HepG2 (cell line): ENCODE measurements around the gene TAS1R3. TPM values are rescaled to one million over a fixed set of nuclear protein-coding genes. Genes with fewer than 3 reads are reported as not detected.
A peak's percentile ranks its signal among the peaks of the same experiment; 100 is the strongest.

Experiments
- AFF4 ChIP-seq: sonication (generic); formaldehyde crosslinking; IDR thresholded peaks from 2 replicates; pipeline ENCODE4 v1.4.0; 2020; ENCODE audit warnings: missing genetic modification reagents
- CBFB ChIP-seq: sonication (generic); formaldehyde crosslinking; IDR thresholded peaks from 2 replicates; pipeline ENCODE4 v1.4.0; 2020; ENCODE audit warnings: missing genetic modification reagents
- FOXP1 ChIP-seq, 2 experiments: fragments of 450-650 bp in 1 of 2; IDR thresholded peaks; 2 replicates each; pipeline ENCODE4 v1.6.1; 2017 to 2018; ENCODE audit warnings: antibody characterized with exemption in 1 of 2
- HINFP ChIP-seq: sonication (generic); formaldehyde crosslinking; IDR thresholded peaks from 2 replicates; pipeline ENCODE4 v1.4.0; 2020; ENCODE audit warnings: low read depth, mild to moderate bottlenecking, missing genetic modification reagents
- HNRNPK ChIP-seq: fragments of 200-400 bp; formaldehyde crosslinking; IDR thresholded peaks from 2 replicates; pipeline ENCODE4 v1.6.1; 2018; ENCODE audit warnings: low read length, low read depth, moderate library complexity, mild to moderate bottlenecking; ENCODE audit not compliant: poor library complexity, severe bottlenecking
- LCORL ChIP-seq, 2 experiments: fragments of 450-650 bp in 1 of 2; sonication (generic) in 1 of 2; formaldehyde crosslinking in 1 of 2; IDR thresholded peaks; 2 replicates each; pipeline versions ENCODE4 v1.5.0 to v1.6.1; 2017 to 2020; ENCODE audit warnings: antibody characterized with exemption in 1 of 2, missing genetic modification reagents in 1 of 2
- MED1 ChIP-seq: sonication (generic); formaldehyde crosslinking; IDR thresholded peaks from 2 replicates; pipeline ENCODE4 v1.4.0; 2020; ENCODE audit warnings: missing genetic modification reagents
- NR3C1 ChIP-seq: sonication (generic); formaldehyde crosslinking; IDR thresholded peaks from 2 replicates; pipeline ENCODE4 v1.4.0; 2020; ENCODE audit warnings: missing genetic modification reagents
- RAD51 ChIP-seq: fragments of 450-650 bp; IDR thresholded peaks from 2 replicates; pipeline ENCODE4 v1.6.1; 2016; ENCODE audit warnings: borderline replicate concordance
- RERE ChIP-seq: IDR thresholded peaks from 2 replicates; pipeline ENCODE4 v1.6.1; 2016; ENCODE audit warnings: low read depth, missing genetic modification reagents, missing compliant biosample characterization
- U2AF1 ChIP-seq: fragments of 200-400 bp; formaldehyde crosslinking; optimal IDR thresholded peaks from 2 replicates; pipeline ENCODE3; 2017; ENCODE audit warnings: mild to moderate bottlenecking, low read depth, low read length
- ZBTB7B ChIP-seq: sonication (generic); formaldehyde crosslinking; IDR thresholded peaks from 2 replicates; pipeline ENCODE4 v1.4.0; 2020; ENCODE audit warnings: missing genetic modification reagents
- ZC3H4 ChIP-seq: sonication (generic); formaldehyde crosslinking; IDR thresholded peaks from 2 replicates; pipeline ENCODE4 v1.4.0; 2020; ENCODE audit warnings: missing genetic modification reagents, borderline replicate concordance
- ZFAT ChIP-seq: sonication (generic); formaldehyde crosslinking; conservative IDR thresholded peaks from 2 replicates; pipeline ENCODE4 v1.8.1; 2023; ENCODE audit warnings: missing genetic modification reagents, inconsistent platforms
- ZFX ChIP-seq: sonication (generic); formaldehyde crosslinking; IDR thresholded peaks from 2 replicates; pipeline ENCODE4 v1.4.0; 2020; ENCODE audit warnings: mild to moderate bottlenecking, low read depth, missing genetic modification reagents, moderate library complexity
- ZNF431 ChIP-seq: sonication (generic); formaldehyde crosslinking; IDR thresholded peaks from 2 replicates; pipeline ENCODE4 v1.9.0; 2022; ENCODE audit warnings: missing genetic modification reagents, low read depth, mild to moderate bottlenecking, borderline replicate concordance
- ZNF740 ChIP-seq: sonication (generic); formaldehyde crosslinking; IDR thresholded peaks from 2 replicates; pipeline ENCODE4 v1.4.0; 2020; ENCODE audit warnings: missing genetic modification reagents
- polyA plus RNA-seq, 8 experiments: library from polyadenylated mRNA; depleted of rRNA in 3 of 8; stranded (reverse) in 7 of 8; unstranded in 1 of 8; fragments of >200 nt; fragmentation: Illumina TruSeq in 4 of 8; extraction: Trizol in 4 of 8; gene quantifications; 2 replicates each; pipeline versions ENCODE4 v1.2.1 to v1.2.3, GENCODE V29; 2011 to 2016; ENCODE audit warnings: low read depth in 4 of 8, missing spikeins in 1 of 8, mixed read lengths in 1 of 8; ENCODE audit not compliant: insufficient read depth in 1 of 8
- total RNA-seq, 5 experiments: library from RNA; depleted of rRNA; stranded (reverse); fragments of >200 nt; fragmentation: Illumina TruSeq; extraction: Trizol; gene quantifications; 2 replicates each; pipeline ENCODE4 v1.2.3, GENCODE V29; 2016; ENCODE audit warnings: low read depth in 1 of 5

TAS1R3 gene
- total and polyA plus RNA-seq, 2 of the 13 experiments (the other 11 are each of a cell fraction or from before 2014, with no cell fraction given) = 0.13 to 0.15 TPM

- TF ChIP-seq HNRNPK = peak; percentile 48
- peak; percentile 22; the same call in 1 of the 2 replicates for TF ChIP-seq MED1 (CRISPR knock-in tag)
- peak; percentile 21 for TF ChIP-seq U2AF1
- TF ChIP-seq HINFP (CRISPR knock-in tag) = no peak
- no peak for TF ChIP-seq LCORL (IDR thresholded peaks at IDR 0.05)
- TF ChIP-seq LCORL (CRISPR knock-in tag; IDR thresholded peaks at IDR 0.05) = peak; percentile 81; the same call in 1 of the 2 replicates
- TF ChIP-seq ZFAT = no peak
- TF ChIP-seq RERE (CRISPR knock-in tag) = no peak
- TF ChIP-seq ZNF740 (CRISPR knock-in tag) = peak; percentile 59; the same call in 1 of the 2 replicates
- TF ChIP-seq AFF4 = no peak; the same call in 1 of the 2 replicates
- no peak for TF ChIP-seq ZNF431 (CRISPR knock-in tag)
- TF ChIP-seq ZC3H4 (CRISPR knock-in tag) = peak; percentile 63; the same call in 1 of the 2 replicates
- TF ChIP-seq RAD51 = peak; percentile 84; the same call in 1 of the 2 replicates
- TF ChIP-seq ZBTB7B (CRISPR knock-in tag) = peak; percentile 81
- TF ChIP-seq CBFB (CRISPR knock-in tag) = peak; percentile 51; the same call in 1 of the 2 replicates
- no peak for TF ChIP-seq NR3C1 (CRISPR knock-in tag)
- peak; percentile 86 for TF ChIP-seq ZFX (CRISPR knock-in tag)
- TF ChIP-seq FOXP1 (IDR thresholded peaks at IDR 0.05) = no peak
- TF ChIP-seq FOXP1 (CRISPR knock-in tag; IDR thresholded peaks at IDR 0.05) = peak; percentile 9; the same call in 1 of the 2 replicates
Observed at GRCh38 chr1:1358433-1359271, 27.6 kb downstream of the TAS1R3 start, which contains the start of gene MXRA8 (continued).
